Right cardiac atrium (tissue), 5 donors: ENCODE data around the gene H2BW1. TPM values are rescaled to one million over a fixed set of nuclear protein-coding genes. Genes with fewer than 3 reads are reported as not detected.
"Not testable (repeated sequence)": the region's sequence is repeated elsewhere in the genome, so short reads cannot be mapped to it uniquely, and the experiment has no call there.

Experiments used
- ATAC-seq, 2 donors: fragments of 200-7000 bp; cut with Tn5 transposase; one replicate each; pipeline versions ENCODE4 v1.8.0 to v1.9.1; 2020; ENCODE audit warnings: moderate library complexity in 2 of 2, mild to moderate bottlenecking in 1 of 2
- DNase-seq, 3 donors: peaks; one replicate each; pipeline ENCODE4 v3.0.0-alpha.2; 2020
- H3K27ac ChIP-seq: one replicate; pipeline ENCODE4 v1.5.1; 2013; ENCODE audit warnings: mild to moderate bottlenecking, low read length, control low read depth, moderate library complexity
- H3K27me3 ChIP-seq: one replicate; pipeline ENCODE4 v1.6.1; 2013; ENCODE audit not compliant: control insufficient read depth, insufficient read depth
- H3K4me1 ChIP-seq: one replicate; pipeline ENCODE4 v1.6.1; 2013; ENCODE audit warnings: low read length; ENCODE audit not compliant: control insufficient read depth, insufficient read depth
- H3K4me3 ChIP-seq: one replicate; pipeline ENCODE4 v1.5.1; 2013; ENCODE audit warnings: low read length, control low read depth
- H3K9me3 ChIP-seq: one replicate; pipeline ENCODE4 v1.6.1; 2013; ENCODE audit warnings: low read length; ENCODE audit not compliant: control insufficient read depth
- WGBS: extraction: QIAGEN DNeasy Blood & Tissue Kit; methylation state at CpG from one replicate; pipeline ENCODE4 v1.1.7; 2013; 5-methylcytosine and 5-hydroxymethylcytosine counted together
- intact Hi-C, 4 donors: fragments of 100-400 bp; cut with DNase I; formaldehyde crosslinking; loops; one replicate each; pipeline versions ENCODE4 v1.11.0 to v1.14.0; 2022 to 2023
- long read RNA-seq, 4 donors: library from polyadenylated mRNA; unstranded; transcript quantifications; one replicate each; pipeline ENCODE4 v2.0.0, GENCODE V29; 2020 to 2021
- polyA plus RNA-seq: library from polyadenylated mRNA; stranded (reverse); fragments of 200-250 nt; gene quantifications from one replicate; pipeline ENCODE4 v1.2.3, GENCODE V29; 2013
- total RNA-seq, 4 donors: library from RNA; stranded (reverse); fragmentation: NEBNext Ultra II Directional; extraction: Animal tissue kit (Norgen Biotek cat#: 25700); gene quantifications; one replicate each; pipeline ENCODE4 v1.2.1, GENCODE V29; 2021
- donor health status: healthy with polysubstance abuse.
- donor health status: DM: no; HTN: yes; CAD: no.
- donor health status: DM: no; HTN: no; CAD: no.
- donor health status: DM: no; HTN: yes; CAD: no; lungs with severe emphysema.
- donor health status: DM: yes; HTN: yes; CAD: no.

Gene H2BW1
- total RNA-seq (not detected), polyA plus RNA-seq (not detected)
- long read RNA-seq, donor 1 = 0 reads
- long read RNA-seq, donor 2 = 0 reads
- long read RNA-seq, donor 3 = 0 reads
- long read RNA-seq, donor 4 = 0 reads

GRCh38 chrX:104013606-104014005 is at the start of gene H2BW1:
TSS of gene H2BW1 (minus strand) at chrX:104013708. CDS start at chrX:104013576, 132 bp downstream.
- no peaks in the 10 kb centered on the region for H3K27me3 ChIP-seq
- H3K4me1 ChIP-seq = no peaks in the 10 kb centered on the region
- no peak for ATAC-seq
- H3K27ac ChIP-seq = no peak within 1 kb of the TSS
- DNase-seq = no peak
- 90% methylated on average over 20 of the region's 20 CpGs for WGBS
- intact Hi-C loops = no loop called here
- no peak within 1 kb of the TSS for H3K4me3 ChIP-seq
- no peaks in the 10 kb centered on the region for H3K9me3 ChIP-seq

- H3K4me1 ChIP-seq, H3K4me3 ChIP-seq, ATAC-seq, H3K27me3 ChIP-seq, DNase-seq, H3K9me3 ChIP-seq, intact Hi-C loops, H3K27ac ChIP-seq: not testable (repeated sequence)
- 96% methylated on average over 8 of the region's 18 CpGs for WGBS
Observed at GRCh38 chrX:104062636-104063035, 49.1 kb upstream of the H2BW1 start.

GRCh38 chrX:104054956-104055355 is 41.4 kb upstream of the H2BW1 start:
- H3K4me1 ChIP-seq, H3K27ac ChIP-seq, H3K4me3 ChIP-seq, H3K9me3 ChIP-seq, intact Hi-C loops, ATAC-seq, DNase-seq, H3K27me3 ChIP-seq: not testable (repeated sequence)
- no CpG with 5 or more reads among the region's 13 CpGs for WGBS

GRCh38 chrX:104047171-104047570 is 33.7 kb upstream of the H2BW1 start:
- Histone ChIP-seq H3K27me3 (no peaks in the 10 kb centered on the region), H3K4me3 (no peak overlapping the region), H3K9me3 (no peaks in the 10 kb centered on the region), H3K27ac (no peak overlapping the region), H3K4me1 (no peaks in the 10 kb centered on the region)
- ATAC-seq (no peak), DNase-seq (no peak)
- intact Hi-C loops = no loop called here
- 92% methylated on average over 13 of the region's 13 CpGs for WGBS

GRCh38 chrX:104045642-104046041 is 32.1 kb upstream of the H2BW1 start:
- no peak overlapping the region for H3K27ac ChIP-seq
- DNase-seq (no peak), ATAC-seq (no peak)
- H3K4me1 ChIP-seq = no peaks in the 10 kb centered on the region
- H3K9me3 ChIP-seq = no peaks in the 10 kb centered on the region
- 81% methylated on average over 5 of the region's 5 CpGs for WGBS
- intact Hi-C loops = no loop called here
- H3K27me3 ChIP-seq = no peaks in the 10 kb centered on the region
- H3K4me3 ChIP-seq = no peak overlapping the region

GRCh38 chrX:104041003-104041402 is 27.5 kb upstream of the H2BW1 start:
- intact Hi-C loops = no loop called here
- DNase-seq (no peak), ATAC-seq (no peak)
- no peak overlapping the region for H3K27ac ChIP-seq
- WGBS = 90% methylated on average over 4 of the region's 4 CpGs
- H3K4me3 ChIP-seq = no peak overlapping the region
- H3K9me3 ChIP-seq = no peaks in the 10 kb centered on the region
- no peaks in the 10 kb centered on the region for H3K27me3 ChIP-seq
- no peaks in the 10 kb centered on the region for H3K4me1 ChIP-seq

GRCh38 chrX:104039689-104040505 is 26.4 kb upstream of the H2BW1 start, which contains the start of gene H2BW2:
TSS of gene H2BW2 (plus strand) at chrX:104039956. CDS start at chrX:104039995, 39 bp downstream.
- H3K4me3 ChIP-seq = no peak within 1 kb of the TSS
- ATAC-seq = no peak
- intact Hi-C loops = no loop called here
- H3K4me1 ChIP-seq = no peaks in the 10 kb centered on the region
- H3K9me3 ChIP-seq = no peaks in the 10 kb centered on the region
- WGBS = 93% methylated on average over 39 of the region's 39 CpGs
- DNase-seq = peak in 1 of 3 donors; percentile 27
- no peak within 1 kb of the TSS for H3K27ac ChIP-seq
- no peaks in the 10 kb centered on the region for H3K27me3 ChIP-seq

GRCh38 chrX:104018126-104018525 is 4.6 kb upstream of the H2BW1 start:
- H3K9me3 ChIP-seq = no peaks in the 10 kb centered on the region
- H3K4me3 ChIP-seq = no peak overlapping the region
- ATAC-seq (no peak), DNase-seq (peak in 2 of 3 donors; percentile 25 to 52)
- WGBS = 76% methylated on average over 11 of the region's 11 CpGs
- no peak overlapping the region for H3K27ac ChIP-seq
- intact Hi-C loops = no loop called here
- no peaks in the 10 kb centered on the region for H3K27me3 ChIP-seq
- no peaks in the 10 kb centered on the region for H3K4me1 ChIP-seq

- DNase-seq, H3K27me3 ChIP-seq, intact Hi-C loops, H3K27ac ChIP-seq, H3K9me3 ChIP-seq, H3K4me3 ChIP-seq, H3K4me1 ChIP-seq, ATAC-seq: not testable (repeated sequence)
- 72% methylated on average over 8 of the region's 8 CpGs for WGBS
Observed at GRCh38 chrX:104015576-104015975, 2.1 kb upstream of the H2BW1 start.

GRCh38 chrX:104013158-104013557 is 350 bp downstream of the H2BW1 start:
- DNase-seq (no peak), ATAC-seq (no peak)
- intact Hi-C loops = no loop called here
- Histone ChIP-seq H3K4me1 (no peaks in the 10 kb centered on the region), H3K27me3 (no peaks in the 10 kb centered on the region), H3K4me3 (no peak overlapping the region), H3K27ac (no peak overlapping the region), H3K9me3 (no peaks in the 10 kb centered on the region)
- 91% methylated on average over 24 of the region's 24 CpGs for WGBS

- 68% methylated on average over 5 of the region's 5 CpGs for whole genome bisulfite sequencing
- Histone ChIP-seq H3K27ac (no peak overlapping the region), H3K27me3 (no peaks in the 10 kb centered on the region), H3K9me3 (no peaks in the 10 kb centered on the region), H3K4me3 (no peak overlapping the region), H3K4me1 (no peaks in the 10 kb centered on the region)
- no peak for DNase-seq
- ATAC-seq = no peak
- intact Hi-C loops = no loop called here
Observed at GRCh38 chrX:104008831-104009230, 4.7 kb downstream of the H2BW1 start.
